Putamen (tissue), 1 donor: ENCODE measurements around the gene AUTS2.
"Not testable (repeated sequence)": the region's sequence is repeated elsewhere in the genome, so short reads cannot be mapped to it uniquely, and the experiment has no call there.

Experiments used
- DNase-seq: peaks from one replicate; pipeline ENCODE4 v3.0.0-alpha.2; 2016; ENCODE audit warnings: low spot score

AUTS2 gene

GRCh38 chr7:69761290-69761922 lies 163.1 kb downstream of the AUTS2 start:
- no peak for DNase-seq

GRCh38 chr7:69762821-69763352 lies 164.6 kb downstream of the AUTS2 start:
- DNase-seq, result no peak

GRCh38 chr7:69763513-69763912 lies 165.2 kb downstream of the AUTS2 start:
- DNase-seq, result no peak

GRCh38 chr7:69764147-69764546 lies 165.9 kb downstream of the AUTS2 start:
- DNase-seq, result no peak

GRCh38 chr7:69764681-69765080 lies 166.4 kb downstream of the AUTS2 start:
- DNase-seq, result no peak

DNA sequence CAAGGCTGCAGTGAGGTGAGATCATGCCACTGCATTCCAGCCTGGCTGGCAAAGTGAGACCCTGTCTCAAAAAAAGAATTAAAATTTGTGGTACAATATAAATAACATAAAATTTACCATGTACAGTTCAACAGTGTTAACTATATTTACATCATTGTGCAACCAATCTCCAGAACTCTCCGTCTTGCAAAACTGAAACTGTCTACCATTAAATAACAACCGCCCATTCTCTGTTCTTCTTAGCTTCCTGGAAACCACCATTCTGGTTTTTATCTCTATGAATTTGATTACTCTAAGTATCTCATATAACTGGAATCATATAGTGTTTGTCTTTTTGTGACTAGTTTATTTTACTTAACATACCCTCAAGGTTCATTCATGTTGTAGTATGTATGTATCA lies 167.6 kb downstream of the AUTS2 start:
- DNase-seq, result no peak

- no peak for DNase-seq
Measured at GRCh38 chr7:69768986-69769595, 170.8 kb downstream of the AUTS2 start.

DNA sequence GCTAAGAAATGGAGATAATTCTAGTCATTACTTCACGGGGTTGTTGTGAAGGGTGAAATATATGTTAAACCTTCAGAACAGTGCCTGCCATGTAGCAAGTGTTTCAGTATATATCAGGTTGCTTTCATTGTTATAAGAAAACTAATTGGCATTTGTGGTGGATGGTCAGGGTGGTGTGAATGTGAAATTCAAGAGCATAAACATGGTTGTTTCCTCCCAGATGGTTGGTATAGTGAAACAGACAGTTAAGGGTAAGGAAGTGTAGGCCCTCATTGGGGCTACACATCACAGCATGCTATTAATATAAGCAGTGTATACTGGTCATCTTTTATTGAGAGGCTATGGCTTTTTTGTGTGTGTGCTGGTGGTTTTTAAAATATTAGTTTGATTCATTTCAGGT lies 171.6 kb downstream of the AUTS2 start:
- no peak for DNase-seq

GRCh38 chr7:69770613-69771012 lies 172.3 kb downstream of the AUTS2 start:
- no peak for DNase-seq

GRCh38 chr7:69772718-69773436 lies 174.6 kb downstream of the AUTS2 start:
- DNase-seq, result no peak

DNA sequence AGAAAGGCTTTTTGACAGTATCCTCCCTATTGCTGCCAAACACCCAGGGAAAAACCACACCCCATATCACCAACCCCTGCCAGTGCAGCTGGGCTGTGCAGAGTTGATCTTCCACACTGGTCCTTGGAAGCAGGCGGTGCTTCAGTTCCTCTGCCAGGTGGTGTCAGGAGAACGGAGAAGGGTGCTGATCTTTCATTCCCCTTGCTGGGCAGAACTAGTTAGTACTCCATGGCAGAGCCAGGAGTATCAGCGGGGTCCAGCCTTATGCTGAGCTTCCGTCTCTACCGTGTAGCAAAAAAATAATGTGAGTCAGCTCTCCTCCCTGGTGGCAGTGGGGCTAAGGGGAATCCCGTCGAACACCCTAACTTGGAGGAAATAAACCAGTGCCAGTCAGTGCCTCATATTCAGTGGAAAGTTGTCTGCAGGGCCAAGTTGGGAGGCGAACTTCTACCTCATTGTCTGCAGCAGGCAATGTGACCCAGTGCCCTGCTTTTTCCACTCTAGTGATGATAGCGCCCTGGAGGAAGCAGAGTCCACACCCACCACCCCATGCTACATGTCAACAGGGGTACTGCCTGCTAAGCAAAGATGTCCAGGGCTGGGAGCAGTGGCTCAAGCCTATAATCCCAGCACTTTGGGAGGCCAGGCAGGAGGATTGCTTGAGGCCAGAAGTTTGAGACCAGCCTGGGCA lies 175.4 kb downstream of the AUTS2 start:
- no peak for DNase-seq

- DNase-seq, result no peak
Measured at GRCh38 chr7:69775231-69775771, 177.0 kb downstream of the AUTS2 start.

GRCh38 chr7:69776611-69777010 lies 178.3 kb downstream of the AUTS2 start:
- no peak for DNase-seq

DNA sequence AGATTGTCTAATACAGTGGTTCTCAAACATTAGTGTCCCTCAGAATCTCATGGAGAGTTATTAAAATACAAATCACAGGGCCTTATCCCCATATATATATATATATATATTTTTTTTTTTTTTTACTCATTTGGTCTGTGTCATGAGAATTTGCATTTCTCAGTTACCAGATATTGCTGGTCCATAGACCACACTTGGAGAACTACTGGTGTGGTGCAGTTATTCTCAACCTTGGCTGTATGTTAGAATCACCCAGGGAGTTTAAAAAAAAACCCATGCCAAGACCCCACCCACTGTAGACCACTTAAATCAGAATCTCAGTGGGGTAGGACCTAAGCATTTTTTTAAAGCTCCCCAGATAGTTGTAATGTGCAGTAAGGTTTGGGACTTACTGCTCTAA lies 179.9 kb downstream of the AUTS2 start:
- no peak for DNase-seq

DNA sequence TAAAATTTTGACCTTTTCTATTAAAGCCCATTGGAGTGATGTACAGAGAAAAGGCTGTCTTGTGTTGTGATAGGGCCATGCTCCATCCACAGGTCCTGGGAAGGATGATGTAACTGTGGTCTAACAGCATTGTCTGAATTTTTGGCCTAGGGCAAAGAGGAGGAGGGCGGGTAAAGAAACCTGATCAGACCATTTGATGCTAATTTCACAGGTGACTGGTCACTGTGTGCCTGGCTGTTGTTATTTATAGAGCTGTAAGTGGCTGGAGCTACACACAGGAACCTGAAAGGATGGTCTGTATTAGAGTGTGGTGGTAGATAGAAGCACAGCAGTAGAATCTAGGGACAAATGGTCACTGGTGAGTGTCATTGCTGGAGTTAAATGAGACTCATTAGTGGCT lies 182.1 kb downstream of the AUTS2 start:
- DNase-seq, result no peak

DNA sequence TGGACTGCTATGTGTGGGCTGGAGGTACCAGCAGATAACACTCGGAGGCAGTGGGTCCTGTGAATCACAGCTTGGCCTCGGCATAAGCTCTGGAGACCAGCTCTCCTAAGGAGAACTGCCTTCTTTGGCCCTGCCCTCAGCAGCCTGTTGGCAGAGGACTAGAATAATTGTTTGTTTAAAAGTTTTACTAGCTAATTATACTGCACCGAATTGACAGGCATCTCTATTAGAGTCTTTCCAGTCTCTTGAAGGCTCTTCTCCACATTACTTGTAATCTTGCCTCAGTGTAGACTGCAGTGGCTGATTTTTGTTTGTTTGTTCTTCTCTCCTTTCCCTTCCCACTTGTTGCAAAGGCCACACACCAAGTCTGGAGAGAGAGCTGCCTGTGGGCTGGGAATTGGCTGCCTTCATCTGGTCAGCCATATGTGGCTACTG lies 183.2 kb downstream of the AUTS2 start:
- DNase-seq, result no peak

GRCh38 chr7:69782917-69783684 lies 184.8 kb downstream of the AUTS2 start:
- DNase-seq, result peak; percentile 59

- DNase-seq, result not testable (repeated sequence)
Measured at GRCh38 chr7:69786130-69786529, 187.9 kb downstream of the AUTS2 start.

DNA sequence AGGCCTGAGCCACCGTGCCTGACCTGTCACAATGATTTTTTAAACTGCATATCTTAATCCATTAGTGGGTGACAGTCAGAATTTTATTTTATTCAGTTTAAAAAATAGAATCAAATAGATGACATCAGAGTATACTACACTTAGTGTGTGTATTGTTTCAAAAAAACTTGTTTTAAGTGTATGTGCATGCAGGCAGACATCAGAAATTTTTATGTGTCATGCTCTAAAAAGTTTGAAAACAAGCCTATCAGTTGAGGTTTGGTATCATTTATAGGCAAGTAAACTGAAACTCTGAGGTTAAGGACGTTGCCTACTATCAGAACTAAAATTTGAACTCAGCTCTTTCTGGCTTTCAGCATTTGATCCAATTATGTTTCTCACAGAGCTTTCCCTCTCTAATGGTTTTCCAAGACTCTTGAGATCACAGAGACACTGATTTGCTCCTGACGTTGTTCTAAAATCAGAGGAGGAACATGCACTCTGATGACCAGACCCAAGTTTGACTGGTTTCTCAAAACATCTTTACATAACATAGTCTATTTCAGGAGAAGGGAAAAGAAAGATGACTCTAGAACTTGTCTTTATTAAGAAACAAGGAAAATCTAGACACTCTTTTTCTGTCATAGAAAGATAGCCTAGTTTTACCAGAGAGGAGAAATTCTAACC lies 188.6 kb downstream of the AUTS2 start:
- no peak for DNase-seq

- no peak for DNase-seq
Measured at GRCh38 chr7:69787736-69788431, 189.6 kb downstream of the AUTS2 start.
